ENCODE measurements around the gene ZNF846. TPM values are rescaled to one million over a fixed set of nuclear protein-coding genes. Genes with fewer than 3 reads are reported as not detected.

The ZNF846 gene
- polyA plus RNA-seq, 1 of the 3 experiments (the other 2 are of a cell fraction), result 6.7 TPM

- 80% methylated on average over 9 of the region's 9 CpGs for WGBS (ENCODE audit: low lambda C conversion rate)
- Histone ChIP-seq H3K4me3 (ENCODE audit: low read depth in 2 of 2, low read length in 1 of 2) (no peak overlapping the region), H3K27ac (ENCODE audit: low read depth in 2 of 2, low read length in 1 of 2) (no peak overlapping the region), H4K20me1 (ENCODE audit: insufficient read depth) (no peaks in the 10 kb centered on the region), H3K9ac (no peak overlapping the region), H3K4me2 (no peak overlapping the region), H2AFZ (ENCODE audit: low read depth) (no peak overlapping the region), H3K9me3 (peaks cover 43% of the 10 kb centered on the region), H3K36me3 (replicated peaks in 1 of 2; ENCODE audit: control insufficient read depth in 1 of 2, insufficient read depth in 2 of 2, low read length in 1 of 2) (peaks cover 22 to 64% of the 10 kb centered on the region in 2 experiments), H3K9me2 (no peaks in the 10 kb centered on the region), H3K4me1 (ENCODE audit: control insufficient read depth in 1 of 2, insufficient read depth in 2 of 2, low read depth in 1 of 2, low read length in 1 of 2) (no peaks in the 10 kb centered on the region), H3K79me2 (ENCODE audit: insufficient read depth) (no peaks in the 10 kb centered on the region), H3K27me3 (ENCODE audit: insufficient read depth) (no peaks in the 10 kb centered on the region), H3F3A (replicated peaks; ENCODE audit: insufficient read depth) (peaks cover 7% of the 10 kb centered on the region)
- ChIA-PET CTCF (no interaction called here), POLR2A (no interaction called here)
- TF ChIP-seq FOXJ3 (CRISPR knock-in tag; IDR thresholded peaks at IDR 0.05) (no peak), SMC3 (IDR thresholded peaks at IDR 0.05; ENCODE audit: low read depth, low read length) (no peak), SIN3A (IDR thresholded peaks at IDR 0.05; ENCODE audit: borderline replicate concordance, low read depth, low read length) (no peak), JUND (IDR thresholded peaks at IDR 0.05) (no peak), MXI1 (IDR thresholded peaks at IDR 0.05; ENCODE audit: low read depth, low read length) (no peak), CTCF (IDR thresholded peaks at IDR 0.05) (no peak), EZH2phosphoT487 (IDR thresholded peaks at IDR 0.05; ENCODE audit: borderline replicate concordance, low read depth) (no peak), USF2 (IDR thresholded peaks at IDR 0.05; ENCODE audit: borderline replicate concordance, low read depth, low read length) (no peak), USF1 (IDR thresholded peaks at IDR 0.05; ENCODE audit: borderline replicate concordance, low read depth) (no peak), RFX5 (IDR thresholded peaks at IDR 0.05; ENCODE audit: low read length) (no peak), ZBTB33 (IDR thresholded peaks at IDR 0.05; ENCODE audit: borderline replicate concordance, low read depth) (no peak), RCOR1 (IDR thresholded peaks at IDR 0.05; ENCODE audit: low read length) (no peak), PBX3 (IDR thresholded peaks at IDR 0.05) (no peak), TEAD4 (IDR thresholded peaks at IDR 0.05; ENCODE audit: borderline replicate concordance, insufficient read depth) (no peak), TAF1 (IDR thresholded peaks at IDR 0.05; ENCODE audit: borderline replicate concordance, low read depth, low read length) (no peak), GABPA (IDR thresholded peaks at IDR 0.05; ENCODE audit: low read depth) (no peak)
- no peak for DNase-seq
These were observed 10.7 kb downstream of the ZNF846 start for GRCh38 chr19:9757544-9758501.

Data from SK-N-SH (cell line).